CD4-positive, alpha-beta memory T cell (primary cell): ENCODE data around the gene RABGAP1L. TPM values are rescaled to one million over a fixed set of nuclear protein-coding genes. Genes with fewer than 3 reads are reported as not detected.
A peak's percentile ranks its signal among the peaks of the same experiment; 100 is the strongest.

ENCODE experiments used
- CTCF ChIA-PET: fragments of 350-600 bp; sonication (Branson Sonifier 250); formaldehyde crosslinking; loops from one replicate; lab custom pipeline; 2021; ENCODE audit warnings: inconsistent platforms; ENCODE audit not compliant: partially characterized antibody; lab: Charles Lee
- POLR2A ChIA-PET: fragments of 350-600 bp; sonication (Branson Sonifier 250); formaldehyde crosslinking; loops from one replicate; lab custom pipeline; 2021; ENCODE audit not compliant: partially characterized antibody; lab: Charles Lee
- DNase-seq, 5 donors: peaks; one replicate each; pipeline versions ENCODE4 v3.0.0 to v3.0.0-alpha.2; 2020 to 2022; ENCODE audit warnings: mixed read lengths in 1 of 5
- H3K27ac ChIP-seq: one replicate; pipeline ENCODE4 v1.7.0; 2013; ENCODE audit warnings: low read depth, low read length
- H3K27me3 ChIP-seq: 2 replicates; pipeline ENCODE4 v1.7.0; 2013; ENCODE audit warnings: mild to moderate bottlenecking, low read length, moderate library complexity; ENCODE audit not compliant: insufficient read depth
- H3K36me3 ChIP-seq: 2 replicates; pipeline ENCODE4 v1.7.0; 2013; ENCODE audit warnings: mild to moderate bottlenecking, low read length, moderate library complexity; ENCODE audit not compliant: insufficient read depth
- H3K4me1 ChIP-seq: 2 replicates; pipeline ENCODE4 v1.7.0; 2013; ENCODE audit warnings: mild to moderate bottlenecking, low read length, moderate library complexity; ENCODE audit not compliant: insufficient read depth
- H3K4me3 ChIP-seq, 2 donors: one replicate each; pipeline ENCODE4 v1.7.0; 2013; ENCODE audit warnings: low read length in 2 of 2, mild to moderate bottlenecking in 1 of 2
- H3K9me3 ChIP-seq, 2 donors: one replicate each; pipeline ENCODE4 v1.7.0; 2013; ENCODE audit warnings: low read length in 2 of 2, control low read depth in 1 of 2; ENCODE audit not compliant: control insufficient read depth in 1 of 2
- H3K27ac Mint-ChIP-seq, 7 donors: one replicate each; pipeline ENCODE4 v1.8.0; 2020 to 2021; ENCODE audit warnings: mixed read lengths in 7 of 7, mild to moderate bottlenecking in 6 of 7, inconsistent platforms in 3 of 7, moderate library complexity in 3 of 7
- H3K27me3 Mint-ChIP-seq, 2 donors: one replicate each; pipeline ENCODE4 v1.8.0; 2020 to 2021; ENCODE audit warnings: mixed read lengths in 2 of 2
- H3K36me3 Mint-ChIP-seq, 2 donors: one replicate each; pipeline ENCODE4 v1.8.0; 2020 to 2021; ENCODE audit warnings: mixed read lengths in 2 of 2, inconsistent platforms in 1 of 2, mild to moderate bottlenecking in 1 of 2
- H3K4me1 Mint-ChIP-seq, 4 donors: one replicate each; pipeline ENCODE4 v1.8.0; 2020 to 2021; ENCODE audit warnings: mixed read lengths in 4 of 4, mild to moderate bottlenecking in 1 of 4
- H3K4me3 Mint-ChIP-seq, 8 donors: one replicate each; pipeline ENCODE4 v1.8.0; 2020 to 2021; ENCODE audit warnings: mixed read lengths in 8 of 8, mild to moderate bottlenecking in 7 of 8, moderate library complexity in 6 of 8, inconsistent platforms in 3 of 8
- H3K9me3 Mint-ChIP-seq, 8 donors: one replicate each; pipeline ENCODE4 v1.8.0; 2020 to 2021; ENCODE audit warnings: mixed read lengths in 8 of 8, mild to moderate bottlenecking in 5 of 8, inconsistent platforms in 3 of 8, moderate library complexity in 1 of 8
- intact Hi-C: fragments of 100-400 bp; cut with micrococcal nuclease; formaldehyde crosslinking; loops from one replicate; pipeline ENCODE4 v1.15.1; 2023
- polyA plus RNA-seq, 2 donors: library from polyadenylated mRNA; unstranded; fragments of 300-500 nt; fragmentation: Illumina TruSeq; gene quantifications; one replicate each; pipeline ENCODE4 v1.2.3, GENCODE V29; 2021
- total RNA-seq, 2 experiments: library from RNA; stranded (reverse); gene quantifications; one replicate each; pipeline ENCODE4 v1.2.3, GENCODE V29; 2021

The RABGAP1L gene
- total and polyA plus RNA-seq, 4 experiments from 2014 or later, result 75.7 to 114 (median 96.8) TPM

- DNase-seq, result no peak
- Histone ChIP-seq H3K4me3 (no peak overlapping the region), H3K36me3 (no peaks in the 10 kb centered on the region), H3K9me3 (no peaks in the 10 kb centered on the region), H3K27ac (no peak overlapping the region), H3K4me1 (no peaks in the 10 kb centered on the region), H3K27me3 (no peaks in the 10 kb centered on the region)
- intact Hi-C loops, result no loop called here
- Mint-ChIP-seq H3K4me1 (peaks cover 0 to 14% (median 7%) of the 10 kb centered on the region in 4 donors), H3K9me3 (peaks cover 0 to 2% (median 0%) of the 10 kb centered on the region in 8 donors), H3K36me3 (peaks cover 11 to 15% of the 10 kb centered on the region in 2 donors), H3K27me3 (no peaks in the 10 kb centered on the region), H3K4me3 (no peak overlapping the region), H3K27ac (peak overlapping the region in 1 of 7 donors; percentile 65)
- ChIA-PET POLR2A (no interaction called here), CTCF (no interaction called here)
Observed at GRCh38 chr1:174445817-174446216, 286.5 kb downstream of the RABGAP1L start.

- Histone ChIP-seq H3K27me3 (no peaks in the 10 kb centered on the region), H3K4me3 (no peak within 1 kb of the TSS), H3K27ac (no peak within 1 kb of the TSS), H3K4me1 (no peaks in the 10 kb centered on the region), H3K36me3 (no peaks in the 10 kb centered on the region), H3K9me3 (no peaks in the 10 kb centered on the region)
- Mint-ChIP-seq H3K4me1 (peaks cover 0 to 12% (median 7%) of the 10 kb centered on the region in 4 donors), H3K36me3 (peaks cover 11 to 15% of the 10 kb centered on the region in 2 donors), H3K9me3 (no peaks in the 10 kb centered on the region), H3K27ac (peak within 1 kb of the TSS in 2 of 7 donors; percentile 5 to 58), H3K4me3 (no peak within 1 kb of the TSS), H3K27me3 (no peaks in the 10 kb centered on the region)
- POLR2A ChIA-PET, result no interaction called here
- intact Hi-C loops, result no loop called here
- CTCF ChIA-PET, result no interaction called here
- DNase-seq, result no peak
Observed at GRCh38 chr1:174447866-174448530, 288.7 kb downstream of the RABGAP1L start, which contains the start of gene GPR52. Gene GPR52, plus strand, starts transcription at chr1:174447964. Its CDS starts 148 bp downstream, at chr1:174448112.

GRCh38 chr1:174448531-174448883, 289.2 kb downstream of the RABGAP1L start:
- Histone ChIP-seq H3K27ac (no peak overlapping the region), H3K27me3 (no peaks in the 10 kb centered on the region), H3K9me3 (no peaks in the 10 kb centered on the region), H3K36me3 (no peaks in the 10 kb centered on the region), H3K4me1 (no peaks in the 10 kb centered on the region), H3K4me3 (no peak overlapping the region)
- H3K4me3 Mint-ChIP-seq, result no peak overlapping the region
- DNase-seq, result no peak
- ChIA-PET CTCF (no interaction called here), POLR2A (no interaction called here)
- intact Hi-C loops, result no loop called here
- H3K27ac Mint-ChIP-seq, result peak overlapping the region in 2 of 7 donors; percentile 5 to 58
- H3K27me3 Mint-ChIP-seq, result no peaks in the 10 kb centered on the region
- H3K9me3 Mint-ChIP-seq, result no peaks in the 10 kb centered on the region
- peaks cover 11 to 15% of the 10 kb centered on the region in 2 donors for H3K36me3 Mint-ChIP-seq
- peaks cover 0 to 8% (median 7%) of the 10 kb centered on the region in 4 donors for H3K4me1 Mint-ChIP-seq

- Histone ChIP-seq H3K27ac (no peak overlapping the region), H3K4me1 (no peaks in the 10 kb centered on the region), H3K27me3 (no peaks in the 10 kb centered on the region), H3K36me3 (no peaks in the 10 kb centered on the region), H3K9me3 (no peaks in the 10 kb centered on the region), H3K4me3 (no peak overlapping the region)
- Mint-ChIP-seq H3K36me3 (peaks cover 11 to 15% of the 10 kb centered on the region in 2 donors), H3K9me3 (no peaks in the 10 kb centered on the region), H3K4me3 (no peak overlapping the region), H3K27me3 (no peaks in the 10 kb centered on the region), H3K27ac (no peak overlapping the region), H3K4me1 (peaks cover 0 to 7% (median 6%) of the 10 kb centered on the region in 4 donors)
- ChIA-PET CTCF (no interaction called here), POLR2A (no interaction called here)
- intact Hi-C loops, result no loop called here
- DNase-seq, result no peak
Observed at GRCh38 chr1:174448974-174449373, 289.7 kb downstream of the RABGAP1L start.

GRCh38 chr1:174451408-174451807, 292.1 kb downstream of the RABGAP1L start:
- intact Hi-C loops, result no loop called here
- no peak overlapping the region for H3K27ac ChIP-seq
- Mint-ChIP-seq H3K27ac (no peak overlapping the region), H3K4me1 (peaks cover 0 to 4% (median 2%) of the 10 kb centered on the region in 4 donors), H3K36me3 (peaks cover 9 to 15% of the 10 kb centered on the region in 2 donors), H3K27me3 (no peaks in the 10 kb centered on the region), H3K9me3 (no peaks in the 10 kb centered on the region), H3K4me3 (no peak overlapping the region)
- no peak for DNase-seq
- no peak overlapping the region for H3K4me3 ChIP-seq
- no peaks in the 10 kb centered on the region for H3K4me1 ChIP-seq
- no peaks in the 10 kb centered on the region for H3K36me3 ChIP-seq
- ChIA-PET POLR2A (no interaction called here), CTCF (no interaction called here)
- H3K9me3 ChIP-seq, result no peaks in the 10 kb centered on the region
- H3K27me3 ChIP-seq, result no peaks in the 10 kb centered on the region

- H3K9me3 ChIP-seq, result no peaks in the 10 kb centered on the region
- no peak for DNase-seq
- Mint-ChIP-seq H3K4me3 (no peak overlapping the region), H3K36me3 (peaks cover 7 to 21% of the 10 kb centered on the region in 2 donors), H3K9me3 (peaks cover 0 to 8% (median 3%) of the 10 kb centered on the region in 8 donors), H3K27me3 (no peaks in the 10 kb centered on the region), H3K4me1 (peaks cover 0 to 3% (median under 1%) of the 10 kb centered on the region in 4 donors), H3K27ac (no peak overlapping the region)
- intact Hi-C loops, result no loop called here
- H3K27me3 ChIP-seq, result no peaks in the 10 kb centered on the region
- ChIA-PET CTCF (no interaction called here), POLR2A (no interaction called here)
- H3K27ac ChIP-seq, result no peak overlapping the region
- no peak overlapping the region for H3K4me3 ChIP-seq
- H3K4me1 ChIP-seq, result no peaks in the 10 kb centered on the region
- no peaks in the 10 kb centered on the region for H3K36me3 ChIP-seq
Observed at GRCh38 chr1:174465855-174466254, 306.5 kb downstream of the RABGAP1L start.

GRCh38 chr1:174466607-174467006, 307.3 kb downstream of the RABGAP1L start:
- no peak overlapping the region for H3K4me3 Mint-ChIP-seq
- ChIA-PET CTCF (no interaction called here), POLR2A (no interaction called here)
- H3K9me3 Mint-ChIP-seq, result peaks cover 0 to 8% (median 3%) of the 10 kb centered on the region in 8 donors
- H3K27ac Mint-ChIP-seq, result no peak overlapping the region
- H3K36me3 ChIP-seq, result no peaks in the 10 kb centered on the region
- H3K9me3 ChIP-seq, result no peaks in the 10 kb centered on the region
- no peaks in the 10 kb centered on the region for H3K4me1 ChIP-seq
- intact Hi-C loops, result no loop called here
- DNase-seq, result no peak
- H3K27me3 ChIP-seq, result no peaks in the 10 kb centered on the region
- peaks cover 0 to 3% (median under 1%) of the 10 kb centered on the region in 4 donors for H3K4me1 Mint-ChIP-seq
- no peaks in the 10 kb centered on the region for H3K27me3 Mint-ChIP-seq
- H3K27ac ChIP-seq, result no peak overlapping the region
- no peak overlapping the region for H3K4me3 ChIP-seq
- peaks cover 5 to 22% of the 10 kb centered on the region in 2 donors for H3K36me3 Mint-ChIP-seq
